NCI-H524 (cell line): Measurements from ENCODE around the gene EMD.
A peak's percentile ranks its signal among the peaks of the same experiment; 100 is the strongest.

Experiments
- DNase-seq, 2 experiments: peaks; one replicate each; lab custom pipeline; 2025; lab: John Stamatoyannopoulos, UW

The EMD gene

GRCh38 chrX:154355094-154355775 is 23.9 kb upstream of the EMD start:
- no peak for DNase-seq

- no peak for DNase-seq
Measured at GRCh38 chrX:154355776-154356140, 23.3 kb upstream of the EMD start.

GRCh38 chrX:154356596-154356995 is 22.5 kb upstream of the EMD start:
- no peak for DNase-seq

- no peak for DNase-seq
Measured at GRCh38 chrX:154357205-154357604, 21.9 kb upstream of the EMD start.

- no peak for DNase-seq
Measured at GRCh38 chrX:154358011-154358410, 21.1 kb upstream of the EMD start.

- DNase-seq: no peak
Measured at GRCh38 chrX:154358829-154359228, 20.3 kb upstream of the EMD start.

- no peak for DNase-seq
Measured at GRCh38 chrX:154359362-154360154, 19.5 kb upstream of the EMD start.

GRCh38 chrX:154360155-154360713 is 18.9 kb upstream of the EMD start:
- no peak for DNase-seq

- no peak for DNase-seq
Measured at GRCh38 chrX:154362085-154362742, 16.9 kb upstream of the EMD start.

GRCh38 chrX:154363706-154364439 is 15.2 kb upstream of the EMD start:
- no peak for DNase-seq

- DNase-seq: no peak
Measured at GRCh38 chrX:154365052-154365600, 14.0 kb upstream of the EMD start.

GRCh38 chrX:154365997-154366665 is 13.0 kb upstream of the EMD start:
- no peak for DNase-seq

- DNase-seq: no peak
Measured at GRCh38 chrX:154366666-154367055, 12.4 kb upstream of the EMD start.

GRCh38 chrX:154367474-154368308 is 11.4 kb upstream of the EMD start:
- no peak for DNase-seq

- no peak for DNase-seq
Measured at GRCh38 chrX:154368630-154369448, 10.3 kb upstream of the EMD start.

GRCh38 chrX:154369449-154370299 is 9.4 kb upstream of the EMD start:
- DNase-seq: peak in 1 of 2 experiments; percentile 28

GRCh38 chrX:154370300-154371016 is 8.6 kb upstream of the EMD start:
- peak in 1 of 2 experiments; percentile 26 for DNase-seq
